WTC11 (cell line): ENCODE results near the gene H6PD. TPM values are rescaled to one million over a fixed set of nuclear protein-coding genes. Genes with fewer than 3 reads are reported as not detected.

Experiments
- ATAC-seq: fragments of 200-7000 bp; cut with Tn5 transposase; 2 replicates; pipeline ENCODE4 v1.10.0; 2021; ENCODE audit warnings: mild to moderate bottlenecking, moderate library complexity
- CTCF ChIA-PET: fragments of 300-600 bp; sonication (Branson Sonifier 250); formaldehyde crosslinking; loops from one replicate; lab custom pipeline; 2021; ENCODE audit warnings: antibody characterized with exemption; lab: Charles Lee
- POLR2A ChIA-PET: fragments of 350-600 bp; sonication (Branson Sonifier 250); formaldehyde crosslinking; loops from one replicate; lab custom pipeline; 2021; ENCODE audit warnings: antibody characterized with exemption; lab: Charles Lee
- DNase-seq: peaks from one replicate; pipeline ENCODE4 v3.0.0; 2021; ENCODE audit warnings: low spot score
- H3K27ac Mint-ChIP-seq: 2 replicates; pipeline ENCODE4 v1.8.0; 2021; ENCODE audit warnings: mixed read lengths
- H3K27me3 Mint-ChIP-seq: 2 replicates; pipeline ENCODE4 v1.8.0; 2021; ENCODE audit warnings: low read depth, mild to moderate bottlenecking, moderate library complexity, mixed read lengths
- H3K36me3 Mint-ChIP-seq: 2 replicates; pipeline ENCODE4 v1.8.0; 2021; ENCODE audit warnings: mixed read lengths
- H3K4me1 Mint-ChIP-seq: 2 replicates; pipeline ENCODE4 v1.8.0; 2022; ENCODE audit warnings: mixed read lengths
- H3K4me3 Mint-ChIP-seq: 2 replicates; pipeline ENCODE4 v1.8.0; 2021; ENCODE audit warnings: mild to moderate bottlenecking, moderate library complexity, mixed read lengths
- H3K9me3 Mint-ChIP-seq: 2 replicates; pipeline ENCODE4 v1.8.0; 2021; ENCODE audit warnings: mixed read lengths
- CREM ChIP-seq: sonication (generic); formaldehyde crosslinking; IDR thresholded peaks from 2 replicates; pipeline ENCODE4 v1.8.1; 2022; ENCODE audit warnings: mild to moderate bottlenecking, missing genetic modification reagents, moderate library complexity
- ELF4 ChIP-seq: sonication (generic); formaldehyde crosslinking; IDR thresholded peaks from 2 replicates; pipeline ENCODE4 v1.8.1; 2022; ENCODE audit warnings: low read depth, mild to moderate bottlenecking, moderate library complexity, missing genetic modification reagents
- FOXK1 ChIP-seq: sonication (generic); formaldehyde crosslinking; IDR thresholded peaks from 2 replicates; pipeline ENCODE4 v1.8.0; 2022; ENCODE audit warnings: mild to moderate bottlenecking, moderate library complexity, missing genetic modification reagents
- IRF1 ChIP-seq: sonication (generic); formaldehyde crosslinking; IDR thresholded peaks from 2 replicates; pipeline ENCODE4 v1.8.0; 2023; ENCODE audit warnings: missing genetic modification reagents
- NFYB ChIP-seq: sonication (generic); formaldehyde crosslinking; conservative IDR thresholded peaks from 2 replicates; pipeline ENCODE4 v1.8.0; 2022; ENCODE audit warnings: low read depth, missing genetic modification reagents
- RORB ChIP-seq: fragments of 250-450 bp; sonication (Bioruptor Pico); IDR thresholded peaks from 2 replicates; pipeline ENCODE4 v1.9.0; 2021; ENCODE audit warnings: mild to moderate bottlenecking
- SMAD3 ChIP-seq: sonication (generic); formaldehyde crosslinking; IDR thresholded peaks from 2 replicates; pipeline ENCODE4 v1.8.0; 2022; ENCODE audit warnings: missing genetic modification reagents, mild to moderate bottlenecking, borderline replicate concordance
- STAT6 ChIP-seq: sonication (generic); formaldehyde crosslinking; conservative IDR thresholded peaks from 2 replicates; pipeline ENCODE4 v1.8.1; 2023; ENCODE audit warnings: mild to moderate bottlenecking, low read depth, missing genetic modification reagents, moderate library complexity
- ZNF219 ChIP-seq: sonication (generic); formaldehyde crosslinking; IDR thresholded peaks from 2 replicates; pipeline ENCODE4 v1.8.0; 2023; ENCODE audit warnings: missing genetic modification reagents, mild to moderate bottlenecking, borderline replicate concordance
- ZNF263 ChIP-seq: sonication (generic); formaldehyde crosslinking; IDR thresholded peaks from 2 replicates; pipeline ENCODE4 v1.8.1; 2022; ENCODE audit warnings: low read depth, mild to moderate bottlenecking, moderate library complexity, missing genetic modification reagents
- ZNF512 ChIP-seq: sonication (generic); formaldehyde crosslinking; IDR thresholded peaks from 2 replicates; pipeline ENCODE4 v1.8.1; 2022; ENCODE audit warnings: missing genetic modification reagents, borderline replicate concordance
- total RNA-seq: library from RNA; stranded (reverse); gene quantifications from 3 replicates; pipeline ENCODE4 v1.2.3, GENCODE V29; 2021
- TF ChIP-seq, protein P1 (sequence below): sonication (generic); formaldehyde crosslinking; IDR thresholded peaks from 2 replicates; pipeline ENCODE4 v1.8.1; 2022; ENCODE audit warnings: mild to moderate bottlenecking, moderate library complexity, missing genetic modification reagents

The H6PD gene
- total RNA-seq, 1 experiment from 2014 or later: 7.4 TPM

DNA sequence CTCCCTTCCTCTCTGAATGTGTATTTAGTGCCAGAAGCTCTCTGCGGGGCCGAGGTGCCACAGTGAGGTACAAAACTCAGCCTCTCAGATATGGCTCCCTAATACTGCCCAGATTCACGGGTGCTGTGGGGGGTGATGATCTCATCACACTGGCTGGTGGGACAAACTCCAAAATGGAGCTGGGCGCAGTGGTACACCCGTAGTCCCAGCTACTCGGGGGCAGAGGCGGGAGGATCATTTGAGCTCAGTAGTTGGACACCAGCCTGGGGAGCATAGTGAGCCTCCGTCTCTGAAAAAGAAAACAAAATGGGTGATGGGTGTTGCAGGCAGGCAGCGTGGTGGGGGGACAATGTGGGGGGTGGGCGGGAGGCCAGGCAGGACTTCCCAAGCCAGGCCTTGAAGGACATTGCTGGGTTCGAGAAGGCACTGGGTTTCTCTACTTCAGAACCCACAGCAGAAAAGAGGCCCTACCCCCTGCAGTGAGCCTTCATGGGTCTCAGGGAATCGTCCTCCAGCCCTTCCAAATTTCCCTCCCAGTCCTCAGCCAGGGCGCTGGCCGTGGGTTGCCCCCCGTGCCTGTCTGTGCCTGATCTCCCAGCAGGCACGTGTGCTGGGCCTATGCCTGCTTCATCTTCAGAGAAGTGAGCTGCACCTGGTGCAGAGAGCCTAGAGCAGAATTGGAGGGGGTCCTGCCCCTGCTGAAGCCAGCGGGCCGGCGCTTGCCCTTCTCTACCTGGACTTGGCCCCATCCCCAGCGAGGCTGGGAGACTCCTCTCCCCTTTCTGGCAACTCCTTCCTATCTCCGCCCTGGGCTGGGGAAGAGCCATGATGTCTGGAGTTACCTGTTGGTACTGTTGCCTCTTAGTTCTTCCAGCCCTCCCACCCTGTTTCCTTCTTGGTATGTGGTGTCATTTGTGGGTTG lies 14.0 kb downstream of the H6PD start:
- Mint-ChIP-seq H3K27me3 (no peaks in the 10 kb centered on the region), H3K4me1 (peaks cover 39% of the 10 kb centered on the region), H3K4me3 (no peak overlapping the region), H3K36me3 (no peaks in the 10 kb centered on the region), H3K27ac (peak overlapping the region; percentile 92), H3K9me3 (no peaks in the 10 kb centered on the region)
- no peak for TF ChIP-seq NFYB
- TF ChIP-seq STAT6 (CRISPR knock-in tag): no peak
- TF ChIP-seq ELF4 (CRISPR knock-in tag): no peak
- TF ChIP-seq SMAD3 (CRISPR knock-in tag): no peak
- TF ChIP-seq, protein P1, sequence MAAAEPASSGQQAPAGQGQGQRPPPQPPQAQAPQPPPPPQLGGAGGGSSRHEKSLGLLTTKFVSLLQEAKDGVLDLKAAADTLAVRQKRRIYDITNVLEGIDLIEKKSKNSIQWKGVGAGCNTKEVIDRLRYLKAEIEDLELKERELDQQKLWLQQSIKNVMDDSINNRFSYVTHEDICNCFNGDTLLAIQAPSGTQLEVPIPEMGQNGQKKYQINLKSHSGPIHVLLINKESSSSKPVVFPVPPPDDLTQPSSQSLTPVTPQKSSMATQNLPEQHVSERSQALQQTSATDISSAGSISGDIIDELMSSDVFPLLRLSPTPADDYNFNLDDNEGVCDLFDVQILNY (CRISPR knock-in tag): no peak
- no peak for TF ChIP-seq ZNF263 (CRISPR knock-in tag)
- ChIA-PET CTCF (interaction anchor here (0.6 to 10.2 kb wide), 12 partner anchors 8 to 1709 kb away, joined by 3 to 154 read pairs (median 8); partner anchors contain the start of gene H6PD), POLR2A (interaction anchor here (0.7 to 1.1 kb wide), 2 partner anchors 69 to 228 kb away, joined by 3 to 4 read pairs; no protein-coding TSS in a partner anchor)
- no peak for DNase-seq
- no peak for ATAC-seq

- no peak overlapping the region for H3K4me3 Mint-ChIP-seq
- H3K9me3 Mint-ChIP-seq: no peaks in the 10 kb centered on the region
- TF ChIP-seq IRF1 (CRISPR knock-in tag): no peak
- TF ChIP-seq ZNF512 (CRISPR knock-in tag): no peak
- no peak for TF ChIP-seq RORB (CRISPR knock-in tag)
- TF ChIP-seq FOXK1 (CRISPR knock-in tag): no peak
- TF ChIP-seq CREM (CRISPR knock-in tag): no peak
- TF ChIP-seq ZNF219 (CRISPR knock-in tag): no peak
- TF ChIP-seq, all 79 proteins: peak for 0
- CTCF ChIA-PET: interaction anchor here (0.6 to 10.2 kb wide), 29 partner anchors 9 to 244 kb away, joined by 3 to 154 read pairs (median 7); partner anchors contain the start of gene H6PD
- DNase-seq (no peak), ATAC-seq (no peak)
- peaks cover 42% of the 10 kb centered on the region for H3K4me1 Mint-ChIP-seq
- H3K36me3 Mint-ChIP-seq: no peaks in the 10 kb centered on the region
- peak overlapping the region; percentile 92 for H3K27ac Mint-ChIP-seq
- no peaks in the 10 kb centered on the region for H3K27me3 Mint-ChIP-seq
- POLR2A ChIA-PET: interaction anchor here (0.8 to 1.1 kb wide), 2 partner anchors 18 to 69 kb away, joined by 3 to 4 read pairs; no protein-coding TSS in a partner anchor
Observed at GRCh38 chr1:9249263-9249533, 14.6 kb downstream of the H6PD start.
